Measurements from ENCODE around the gene CASP10. TPM values are rescaled to one million over a fixed set of nuclear protein-coding genes. Genes with fewer than 3 reads are reported as not detected.
"Not testable (repeated sequence)": the region's sequence is repeated elsewhere in the genome, so short reads cannot be mapped to it uniquely, and the experiment has no call there.

The CASP10 gene
- polyA plus RNA-seq, 1 donor = 5.0 TPM

GRCh38 chr2:201233192-201233811, 50.4 kb downstream of the CASP10 start:
- no peak for DNase-seq (ENCODE audit: low read depth)

GRCh38 chr2:201233812-201234662, 51.1 kb downstream of the CASP10 start:
- no peak for DNase-seq (ENCODE audit: low read depth)

DNA sequence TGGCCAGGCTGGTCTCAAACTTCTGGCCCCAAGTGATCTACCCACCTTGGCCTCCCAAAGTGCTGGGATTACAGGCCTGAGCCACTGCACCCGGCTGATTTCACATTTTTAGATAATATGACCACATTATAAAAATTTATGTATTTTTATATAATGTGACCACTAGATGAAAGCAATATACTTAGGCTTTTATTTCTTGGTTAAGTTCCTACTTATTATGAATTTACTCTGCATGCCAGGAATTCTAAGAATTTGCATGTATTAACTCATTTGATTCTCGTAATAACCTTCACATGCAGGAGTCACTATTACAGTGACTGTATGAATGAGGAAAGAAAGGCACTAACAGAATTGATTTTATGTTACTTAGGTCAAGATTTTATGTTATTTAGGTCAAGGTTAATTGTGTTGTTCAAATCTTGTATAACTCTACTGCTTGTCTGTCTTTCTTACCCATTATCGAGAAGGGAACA, 51.8 kb downstream of the CASP10 start:
- DNase-seq (ENCODE audit: low read depth) = no peak

GRCh38 chr2:201235860-201236811, 53.2 kb downstream of the CASP10 start:
- peak; percentile 46 for DNase-seq (ENCODE audit: low read depth)

DNA sequence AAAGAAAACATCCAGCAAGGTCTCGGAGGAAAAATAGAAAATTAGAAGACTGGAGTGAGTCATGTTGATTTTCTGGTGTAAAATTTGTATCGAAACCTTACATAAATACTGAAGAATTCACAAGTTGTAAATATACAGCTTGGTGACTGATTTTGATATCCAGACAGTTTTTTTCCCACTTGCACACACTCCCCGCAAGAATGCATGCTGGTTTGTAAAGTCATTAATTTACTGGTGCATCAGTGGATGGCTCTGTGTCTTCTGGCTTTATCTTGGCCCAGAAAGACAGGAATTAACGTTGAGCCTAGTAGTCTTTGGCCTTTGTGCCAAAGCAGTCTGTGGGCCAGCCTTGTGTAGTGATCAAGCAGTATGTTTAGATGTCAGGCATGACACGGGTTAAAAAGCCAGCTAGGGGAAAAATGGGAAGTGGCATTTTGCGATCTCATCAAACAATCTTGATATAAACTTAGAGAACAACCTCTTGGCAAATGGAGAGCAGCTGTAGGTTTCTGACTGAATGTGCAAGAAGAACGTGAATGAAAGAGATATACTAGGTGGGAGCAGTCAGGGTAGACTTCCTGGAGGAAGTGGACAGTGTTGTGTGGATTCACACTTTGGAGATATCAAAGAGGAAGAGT, 54.7 kb downstream of the CASP10 start:
- no peak for DNase-seq (ENCODE audit: low read depth)

GRCh38 chr2:201239167-201239935, 56.4 kb downstream of the CASP10 start:
- not testable (repeated sequence) for DNase-seq (ENCODE audit: low read depth)

GRCh38 chr2:201242571-201243277, 59.8 kb downstream of the CASP10 start:
- no peak for DNase-seq (ENCODE audit: low read depth)

GRCh38 chr2:201244829-201245228, 61.9 kb downstream of the CASP10 start:
- no peak for DNase-seq (ENCODE audit: low read depth)

DNA sequence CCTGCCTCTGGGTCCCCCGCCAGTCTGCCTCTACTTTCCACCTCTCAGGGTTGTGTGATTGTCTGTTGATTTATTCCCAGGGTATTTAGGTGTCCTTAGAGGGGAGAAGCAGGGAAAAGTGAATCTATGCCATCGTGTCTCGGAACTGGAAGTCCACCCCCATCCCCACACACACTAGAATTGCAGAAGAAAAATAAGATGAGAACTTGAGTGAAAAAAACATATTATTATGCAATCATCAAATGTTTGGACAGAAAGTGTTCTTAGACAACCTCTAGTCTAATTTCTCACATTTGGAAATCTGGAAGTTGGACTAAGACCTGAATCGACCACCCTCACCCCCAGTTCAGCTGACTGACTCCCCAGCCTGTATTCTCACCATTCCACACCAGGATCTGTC, 63.3 kb downstream of the CASP10 start:
- no peak for DNase-seq (ENCODE audit: low read depth)

- DNase-seq (ENCODE audit: low read depth) = no peak
These were observed 65.4 kb downstream of the CASP10 start for GRCh38 chr2:201248288-201248844.

- no peak for DNase-seq (ENCODE audit: low read depth)
These were observed 66.9 kb downstream of the CASP10 start for GRCh38 chr2:201249889-201250288.

- DNase-seq (ENCODE audit: low read depth) = no peak
These were observed 67.8 kb downstream of the CASP10 start for GRCh38 chr2:201250741-201251140.

DNA sequence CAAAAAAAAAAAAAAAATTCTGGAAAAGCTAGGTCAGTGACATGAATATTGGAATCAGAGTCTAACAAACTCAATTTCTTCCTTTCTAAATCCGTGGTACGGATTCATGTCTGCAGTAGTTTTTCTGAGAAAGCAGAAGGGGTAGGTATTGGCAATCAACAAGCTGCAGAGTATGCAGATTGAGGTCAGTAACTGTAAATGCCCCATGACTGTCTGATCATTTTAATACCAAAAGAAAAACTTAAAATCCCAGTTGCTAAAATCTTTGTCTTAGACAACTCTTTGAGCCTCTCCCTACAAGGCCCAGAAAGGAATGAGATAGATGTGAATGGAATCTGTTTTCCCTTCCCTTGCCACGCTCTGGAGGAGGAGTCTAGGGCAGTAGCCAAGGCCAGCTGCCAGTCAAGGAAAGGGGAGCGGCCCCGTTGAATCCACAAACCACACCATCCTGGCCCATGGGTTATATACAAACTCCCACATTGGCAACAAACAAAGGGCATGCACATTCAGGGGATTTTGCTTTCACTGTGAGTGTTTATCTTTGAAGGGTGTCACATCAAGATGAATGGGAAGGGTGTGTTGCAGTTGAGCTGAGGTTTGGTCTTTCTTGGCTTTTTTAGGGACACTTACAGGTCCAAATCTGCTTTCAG, 71.3 kb downstream of the CASP10 start:
- no peak for DNase-seq (ENCODE audit: low read depth)

DNA sequence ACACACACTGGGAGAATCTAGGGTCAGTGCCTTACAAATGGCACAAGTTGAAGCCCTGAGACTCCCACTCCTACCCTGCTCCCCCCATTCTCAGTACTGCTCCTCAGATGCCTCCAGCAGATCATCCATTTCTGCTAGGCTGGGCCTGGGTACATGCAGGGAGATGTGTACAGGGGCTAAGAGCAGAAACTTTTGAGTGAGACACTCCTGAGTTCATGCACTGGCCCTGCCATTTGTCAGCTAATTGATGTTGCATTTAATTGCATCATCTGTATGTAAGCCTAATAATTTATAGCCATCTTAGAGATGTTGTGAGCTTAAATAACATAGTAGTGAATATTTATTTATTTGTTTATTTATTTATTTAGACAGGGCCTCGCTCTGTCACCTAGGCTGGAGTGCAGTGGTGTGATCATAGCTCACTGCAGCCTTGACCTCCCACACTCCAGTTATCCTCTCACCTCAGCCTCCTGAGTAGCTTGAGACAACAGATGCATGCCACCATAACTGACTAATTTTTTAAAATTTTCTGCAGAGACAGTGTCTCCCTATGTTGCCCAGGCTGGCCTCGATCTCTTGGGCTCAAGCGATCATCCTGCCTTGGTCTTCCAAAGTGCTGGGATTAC, 72.6 kb downstream of the CASP10 start:
- no peak for DNase-seq (ENCODE audit: low read depth)

GRCh38 chr2:201256082-201256481, 73.1 kb downstream of the CASP10 start:
- no peak for DNase-seq (ENCODE audit: low read depth)

DNA sequence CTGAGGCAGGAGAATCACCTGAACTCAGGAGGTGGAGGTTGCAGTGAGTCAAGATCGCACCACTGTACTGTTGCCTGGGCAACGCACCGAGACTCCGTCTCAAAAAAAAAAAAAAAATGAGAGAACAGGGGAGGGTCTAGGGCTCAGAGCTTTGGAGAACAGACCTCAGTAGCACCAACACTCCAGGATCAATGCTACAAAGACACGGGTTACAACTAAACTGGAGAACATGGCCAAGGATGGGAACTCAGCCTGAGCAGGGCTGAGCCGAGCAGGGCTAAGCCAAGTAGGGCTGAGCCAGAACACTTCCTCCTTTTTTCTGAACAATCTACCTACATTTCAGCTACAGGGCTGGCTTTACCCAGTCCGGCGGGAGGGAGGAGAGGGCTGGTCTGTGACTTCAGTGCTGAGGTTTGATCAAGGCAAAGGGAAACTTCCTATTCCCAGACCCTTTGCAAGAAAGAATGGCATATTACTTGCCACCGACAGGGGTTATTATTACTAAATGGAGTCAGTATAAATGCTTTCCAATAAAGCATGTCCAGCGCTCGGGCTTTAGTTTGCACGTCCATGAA, 74.5 kb downstream of the CASP10 start:
- DNase-seq (ENCODE audit: low read depth) = no peak

DNA sequence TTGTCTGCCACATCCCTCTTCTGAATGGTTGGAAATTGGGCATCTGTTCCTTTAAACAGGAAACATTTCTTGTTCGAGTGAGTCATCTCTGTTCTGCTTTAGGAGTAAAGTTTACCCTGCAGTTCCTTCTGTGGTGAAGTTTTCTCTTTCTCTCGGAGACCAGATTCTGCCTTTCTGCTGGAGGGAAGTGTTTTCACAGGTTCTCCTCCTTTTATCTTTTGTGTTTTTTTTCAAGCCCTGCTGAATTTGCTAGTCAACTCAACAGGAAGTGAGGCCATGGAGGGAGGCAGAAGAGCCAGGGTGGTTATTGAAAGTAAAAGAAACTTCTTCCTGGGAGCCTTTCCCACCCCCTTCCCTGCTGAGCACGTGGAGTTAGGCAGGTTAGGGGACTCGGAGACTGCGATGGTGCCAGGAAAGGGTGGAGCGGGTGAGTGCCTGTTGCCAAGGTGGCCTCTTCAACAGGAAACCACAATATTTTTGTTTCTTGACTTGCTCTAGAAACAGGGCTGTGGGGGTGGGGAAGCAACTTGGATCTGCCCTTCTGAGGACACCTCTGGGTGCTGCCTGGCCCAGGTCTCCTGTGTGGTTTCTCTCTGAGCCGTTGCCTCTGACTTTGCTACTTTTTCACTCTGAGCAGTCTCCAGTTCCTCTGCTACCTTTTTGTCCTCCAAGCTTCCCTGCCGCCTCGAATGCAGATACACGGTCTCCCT, 75.2 kb downstream of the CASP10 start:
- peak; percentile 50 for DNase-seq (ENCODE audit: low read depth)

Measured in forelimb muscle (tissue), 1 donor.